ENCODE measurements around the gene DHDH. TPM values are rescaled to one million over a fixed set of nuclear protein-coding genes. Genes with fewer than 3 reads are reported as not detected.

The DHDH gene
- total and polyA plus RNA-seq, 12 donors = 0.17 to 0.51 TPM; not detected in 10

GRCh38 chr19:48994035-48994386 is 60.5 kb downstream of the DHDH start:
- WGBS, 2 donors = 1% methylated on average over 13 of the region's 13 CpGs

More at GRCh38 chr19:48994035-48994386, 60.5 kb downstream of the DHDH start:
- no peak for TF ChIP-seq CTCF (IDR thresholded peaks at IDR 0.05)
- peaks cover 9 to 47% (median 42%) of the 10 kb centered on the region in 9 donors for H3K4me1 ChIP-seq
- peak overlapping the region; percentile 74 to 98 (median 95) for H3K27ac ChIP-seq
- no peak for DNase-seq
- intact Hi-C loops (cut with DNase I) = loop anchor here in 5 of 10 donors (10.0 kb wide), 4 partner anchors 81 to 221 kb away; partner anchors contain the start of genes KCNA7 (in 2 of the 5), HRC (in 1 of the 5) and TRPM4 (in 1 of the 5)
- ATAC-seq = no peak
- peak overlapping the region; percentile 42 to 99 (median 88) for H3K4me3 ChIP-seq
- no peaks in the 10 kb centered on the region for H3K27me3 ChIP-seq
- peaks cover 0 to 20% (median 3%) of the 10 kb centered on the region in 9 donors for H3K36me3 ChIP-seq
- H3K9me3 ChIP-seq = no peaks in the 10 kb centered on the region

Other genes with a start within 250 kb of the DHDH start
Only the 30 nearest of the 31 such genes appear.
- 1 to 10 TPM; 1.9 to 7.5 (median 3.4) TPM for gene MAMSTR, start 214.0 kb upstream of the DHDH start, total RNA-seq
- gene MAMSTR, start 214.0 kb upstream of the DHDH start, polyA plus RNA-seq = 1 to 10 TPM; 2.4 to 6.4 TPM
- gene RASIP1, start 193.1 kb upstream of the DHDH start, total RNA-seq = 10 to 100 TPM; 13.6 to 23.5 (median 15.4) TPM
- gene RASIP1, start 193.1 kb upstream of the DHDH start, polyA plus RNA-seq = 10 to 100 TPM; 19.9 to 27.3 TPM
- under 1 TPM in 9 of 10 donors, not detected in 1; 0.12 to 0.95 (median 0.68) TPM for gene IZUMO1, start 186.8 kb upstream of the DHDH start, total RNA-seq
- gene IZUMO1, start 186.8 kb upstream of the DHDH start, polyA plus RNA-seq = 1 to 10 TPM in 1 of 2 donors, under 1 TPM in 1; 0.39 to 1.3 TPM
- 1 to 10 TPM; 1.8 to 5.7 (median 2.7) TPM for gene FUT1, start 181.1 kb upstream of the DHDH start, total RNA-seq
- 1 to 10 TPM; 2.2 to 5.4 TPM for gene FUT1, start 181.1 kb upstream of the DHDH start, polyA plus RNA-seq
- not detected for gene FGF21, start 178.2 kb upstream of the DHDH start, total RNA-seq
- not detected for gene FGF21, start 178.2 kb upstream of the DHDH start, polyA plus RNA-seq
- gene BCAT2, start 122.7 kb upstream of the DHDH start, total RNA-seq = 10 to 100 TPM; 49.9 to 77.8 (median 65.2) TPM
- 10 to 100 TPM; 43.7 to 96.7 TPM for gene BCAT2, start 122.7 kb upstream of the DHDH start, polyA plus RNA-seq
- 1 to 10 TPM; 1.1 to 5.3 (median 3.1) TPM for gene HSD17B14, start 97.2 kb upstream of the DHDH start, total RNA-seq
- 1 to 10 TPM; 2.4 to 2.7 TPM for gene HSD17B14, start 97.2 kb upstream of the DHDH start, polyA plus RNA-seq
- 10 to 100 TPM; 18.5 to 70.6 (median 25.1) TPM for gene PLEKHA4, start 65.1 kb upstream of the DHDH start, total RNA-seq
- gene PLEKHA4, start 65.1 kb upstream of the DHDH start, polyA plus RNA-seq = 10 to 100 TPM; 29.3 to 29.5 TPM
- 100 to 1,000 TPM in 1 of 10 donors, 10 to 100 TPM in 9; 55.4 to 123 (median 73.7) TPM for gene PPP1R15A, start 61.3 kb upstream of the DHDH start, total RNA-seq
- gene PPP1R15A, start 61.3 kb upstream of the DHDH start, polyA plus RNA-seq = 100 to 1,000 TPM in 1 of 2 donors, 10 to 100 TPM in 1; 59.6 to 192 TPM
- under 1 TPM in 5 of 10 donors, not detected in 5; 0.15 to 0.69 (median 0.49) TPM for gene TULP2, start 35.0 kb upstream of the DHDH start, total RNA-seq
- under 1 TPM in 1 of 2 donors, not detected in 1; 0.22 TPM for gene TULP2, start 35.0 kb upstream of the DHDH start, polyA plus RNA-seq
- 100 to 1,000 TPM; 227 to 452 (median 311) TPM for gene NUCB1, start 33.4 kb upstream of the DHDH start, total RNA-seq
- gene NUCB1, start 33.4 kb upstream of the DHDH start, polyA plus RNA-seq = 100 to 1,000 TPM; 170 to 294 TPM
- gene BAX, start 21.2 kb downstream of the DHDH start, total RNA-seq = 10 to 100 TPM; 11.5 to 41.5 (median 19.5) TPM
- 10 to 100 TPM; 17.6 to 37.4 TPM for gene BAX, start 21.2 kb downstream of the DHDH start, polyA plus RNA-seq
- gene FTL, start 31.6 kb downstream of the DHDH start, total RNA-seq = 1,000 to 10,000 TPM in 2 of 10 donors, 100 to 1,000 TPM in 8; 450 to 3,518 (median 637) TPM
- gene FTL, start 31.6 kb downstream of the DHDH start, polyA plus RNA-seq = 1,000 to 10,000 TPM; 1,046 to 1,578 TPM
- 100 to 1,000 TPM; 139 to 245 (median 201) TPM for gene GYS1, start 59.6 kb downstream of the DHDH start, total RNA-seq
- gene GYS1, start 59.6 kb downstream of the DHDH start, polyA plus RNA-seq = 100 to 1,000 TPM; 114 to 128 TPM
- 10 to 100 TPM; 40.1 to 60.4 (median 49.3) TPM for gene RUVBL2, start 60.2 kb downstream of the DHDH start, total RNA-seq
- 100 to 1,000 TPM in 1 of 2 donors, 10 to 100 TPM in 1; 60.1 to 108 TPM for gene RUVBL2, start 60.2 kb downstream of the DHDH start, polyA plus RNA-seq
- gene LHB, start 83.4 kb downstream of the DHDH start, total RNA-seq = not detected
- gene LHB, start 83.4 kb downstream of the DHDH start, polyA plus RNA-seq = not detected
- gene CGB3, start 90.6 kb downstream of the DHDH start, total RNA-seq = not detected
- not detected for gene CGB3, start 90.6 kb downstream of the DHDH start, polyA plus RNA-seq
- gene CGB2, start 98.2 kb downstream of the DHDH start, total RNA-seq = not detected
- gene CGB2, start 98.2 kb downstream of the DHDH start, polyA plus RNA-seq = not detected
- not detected for gene CGB1, start 103.2 kb downstream of the DHDH start, total RNA-seq
- gene CGB1, start 103.2 kb downstream of the DHDH start, polyA plus RNA-seq = not detected
- gene CGB5, start 110.1 kb downstream of the DHDH start, total RNA-seq = not detected
- gene CGB5, start 110.1 kb downstream of the DHDH start, polyA plus RNA-seq = not detected
- gene CGB8, start 115.4 kb downstream of the DHDH start, total RNA-seq = not detected
- not detected for gene CGB8, start 115.4 kb downstream of the DHDH start, polyA plus RNA-seq
- not detected for gene CGB7, start 124.0 kb downstream of the DHDH start, total RNA-seq
- under 1 TPM; 0.14 to 0.37 TPM for gene CGB7, start 124.0 kb downstream of the DHDH start, polyA plus RNA-seq
- 1 to 10 TPM in 1 of 10 donors, under 1 TPM in 2, not detected in 7; 0.28 to 1.1 (median 0.71) TPM for gene NTF4, start 131.1 kb downstream of the DHDH start, total RNA-seq
- 1 to 10 TPM in 1 of 2 donors, under 1 TPM in 1; 0.06 to 1.6 TPM for gene NTF4, start 131.1 kb downstream of the DHDH start, polyA plus RNA-seq
- gene KCNA7, start 139.0 kb downstream of the DHDH start, total RNA-seq = 1 to 10 TPM in 2 of 10 donors, under 1 TPM in 7, not detected in 1; 0.11 to 4.8 (median 0.26) TPM
- 1 to 10 TPM in 1 of 2 donors, under 1 TPM in 1; 0.04 to 1.5 TPM for gene KCNA7, start 139.0 kb downstream of the DHDH start, polyA plus RNA-seq
- 100 to 1,000 TPM in 3 of 10 donors, 10 to 100 TPM in 7; 75.2 to 157 (median 88.4) TPM for gene SNRNP70, start 151.8 kb downstream of the DHDH start, total RNA-seq
- 100 to 1,000 TPM; 114 to 330 TPM for gene SNRNP70, start 151.8 kb downstream of the DHDH start, polyA plus RNA-seq
- 10 to 100 TPM; 17.6 to 26.7 (median 23.0) TPM for gene LIN7B, start 180.7 kb downstream of the DHDH start, total RNA-seq
- 10 to 100 TPM; 25.9 to 38.5 TPM for gene LIN7B, start 180.7 kb downstream of the DHDH start, polyA plus RNA-seq
- 1 to 10 TPM in 5 of 10 donors, under 1 TPM in 5; 0.64 to 2.3 (median 1.0) TPM for gene C19orf73, start 185.4 kb downstream of the DHDH start, total RNA-seq
- gene C19orf73, start 185.4 kb downstream of the DHDH start, polyA plus RNA-seq = 1 to 10 TPM; 1.9 to 5.4 TPM
- gene PPFIA3, start 185.8 kb downstream of the DHDH start, total RNA-seq = 1 to 10 TPM; 3.6 to 7.0 (median 5.8) TPM
- gene PPFIA3, start 185.8 kb downstream of the DHDH start, polyA plus RNA-seq = 10 to 100 TPM; 15.4 to 16.7 TPM
- 1,000 to 10,000 TPM in 6 of 10 donors, 100 to 1,000 TPM in 4; 901 to 1,557 (median 1,052) TPM for gene HRC, start 221.7 kb downstream of the DHDH start, total RNA-seq
- gene HRC, start 221.7 kb downstream of the DHDH start, polyA plus RNA-seq = 100 to 1,000 TPM; 331 to 710 TPM
- 10 to 100 TPM; 21.7 to 38.5 (median 33.0) TPM for gene TRPM4, start 224.1 kb downstream of the DHDH start, total RNA-seq
- gene TRPM4, start 224.1 kb downstream of the DHDH start, polyA plus RNA-seq = 100 to 1,000 TPM in 1 of 2 donors, 10 to 100 TPM in 1; 20.4 to 100 TPM

All from heart right ventricle (tissue), 16 donors.